Keratinocyte (primary cell): ENCODE results near the gene LDLR. TPM values are rescaled to one million over a fixed set of nuclear protein-coding genes. Genes with fewer than 3 reads are reported as not detected.

Source experiments
- DNase-seq: peaks from one replicate; pipeline ENCODE4 v3.0.0-alpha.2; 2011; ENCODE audit warnings: low read depth, missing footprints, low spot score
- FAIRE-seq: peaks from 2 replicates; lab custom pipeline; 2011; peaks lifted over from hg19 to GRCh38; lab: Jason Lieb, UNC
- H2AFZ ChIP-seq: 2 replicates; pipeline ENCODE4 v1.6.0; 2012; ENCODE audit warnings: low read length, control low read depth, inconsistent platforms; ENCODE audit not compliant: control insufficient read depth
- H3K27ac ChIP-seq: 2 replicates; pipeline ENCODE4 v1.5.1; 2011; ENCODE audit warnings: low read length; ENCODE audit not compliant: control insufficient read depth, insufficient read depth
- H3K27me3 ChIP-seq: 3 replicates; pipeline ENCODE4 v1.6.0; 2011; ENCODE audit warnings: low read length; ENCODE audit not compliant: control insufficient read depth, insufficient read depth; ENCODE audit errors: extremely low read depth
- H3K36me3 ChIP-seq, 2 experiments: 2 replicates in 1 of 2; 3 replicates in 1 of 2; pipeline ENCODE4 v1.5.1; 2011; ENCODE audit warnings: low read length in 2 of 2, mild to moderate bottlenecking in 1 of 2; ENCODE audit not compliant: control insufficient read depth in 2 of 2, insufficient read depth in 2 of 2; ENCODE audit errors: extremely low read depth in 1 of 2
- H3K4me1 ChIP-seq: 3 replicates; pipeline ENCODE4 v1.5.1; 2011; ENCODE audit warnings: low read length; ENCODE audit not compliant: control insufficient read depth, insufficient read depth; ENCODE audit errors: extremely low read depth
- H3K4me2 ChIP-seq: 3 replicates; pipeline ENCODE4 v1.6.0; 2011; ENCODE audit warnings: low read depth, low read length; ENCODE audit not compliant: control insufficient read depth, insufficient read depth; ENCODE audit errors: extremely low read depth
- H3K4me3 ChIP-seq, 3 experiments: fragments of 200-600 bp in 1 of 3; sonication (generic) in 1 of 3; 2 replicates in 2 of 3; 3 replicates in 1 of 3; pipeline ENCODE4 v1.5.1; 2011 to 2016; ENCODE audit warnings: low read length in 3 of 3, mild to moderate bottlenecking in 3 of 3, control low read depth in 2 of 3, inconsistent platforms in 1 of 3, low read depth in 1 of 3, mixed read lengths in 1 of 3, mixed run types in 1 of 3, moderate library complexity in 1 of 3; ENCODE audit not compliant: control insufficient read depth in 2 of 3, insufficient read depth in 2 of 3; ENCODE audit errors: extremely low read depth in 1 of 3
- H3K79me2 ChIP-seq: 2 replicates; pipeline ENCODE4 v1.6.0; 2012; ENCODE audit warnings: low read length; ENCODE audit not compliant: control insufficient read depth, insufficient read depth
- H3K9ac ChIP-seq: 3 replicates; pipeline ENCODE4 v1.6.0; 2011; ENCODE audit warnings: low read length; ENCODE audit not compliant: control insufficient read depth, insufficient read depth; ENCODE audit errors: extremely low read depth
- H3K9me1 ChIP-seq: 3 replicates; pipeline ENCODE4 v1.6.0; 2011; ENCODE audit warnings: low read length; ENCODE audit not compliant: control insufficient read depth, insufficient read depth; ENCODE audit errors: extremely low read depth
- H3K9me3 ChIP-seq: 2 replicates; pipeline ENCODE4 v1.5.1; 2012; ENCODE audit warnings: low read depth, low read length; ENCODE audit not compliant: control insufficient read depth
- H4K20me1 ChIP-seq: 3 replicates; pipeline ENCODE4 v1.6.0; 2011; ENCODE audit warnings: low read length; ENCODE audit not compliant: control insufficient read depth, insufficient read depth; ENCODE audit errors: extremely low read depth
- CTCF ChIP-seq, 3 experiments: IDR thresholded peaks in 1 of 3; conservative IDR thresholded peaks in 1 of 3; optimal IDR thresholded peaks in 1 of 3; 2 replicates in 2 of 3; 3 replicates in 1 of 3; pipeline versions ENCODE3 to v1.5.1; 2011; ENCODE audit warnings: low read length in 3 of 3, mild to moderate bottlenecking in 3 of 3, moderate library complexity in 2 of 3, control low read depth in 1 of 3, inconsistent platforms in 1 of 3; ENCODE audit not compliant: insufficient read depth in 2 of 3; ENCODE audit errors: extremely low read depth in 1 of 3
- EZH2 ChIP-seq: IDR thresholded peaks from one replicate; pipeline ENCODE4 v1.6.1; 2012; ENCODE audit warnings: inconsistent platforms, mild to moderate bottlenecking, low read length, moderate library complexity
- dilution Hi-C: fragments of 300-500 bp; cut with MboI; formaldehyde crosslinking; loops from one replicate; pipeline ENCODE4 v1.7.0; 2020; ENCODE audit warnings: low sequenced_read_pairs; ENCODE audit not compliant: extremely low pct_ligation_motif_present
- polyA plus RNA-seq, 5 experiments: library from polyadenylated mRNA; depleted of rRNA in 3 of 5; stranded (reverse) in 3 of 5; stranded (forward) in 1 of 5; unstranded in 1 of 5; fragments of >200 nt; gene quantifications; 1 replicate in 1 of 5; 2 replicates in 3 of 5; 3 replicates in 1 of 5; pipeline versions ENCODE4 v1.2.1 to v1.2.3, GENCODE V29; 2011 to 2012; ENCODE audit warnings: missing spikeins in 2 of 5, low read depth in 1 of 5, low replicate concordance in 1 of 5

The LDLR gene
- polyA plus RNA-seq, 1 donor (not counting 4 experiments of a cell fraction or from before 2014, with no cell fraction given): 241 TPM

DNA sequence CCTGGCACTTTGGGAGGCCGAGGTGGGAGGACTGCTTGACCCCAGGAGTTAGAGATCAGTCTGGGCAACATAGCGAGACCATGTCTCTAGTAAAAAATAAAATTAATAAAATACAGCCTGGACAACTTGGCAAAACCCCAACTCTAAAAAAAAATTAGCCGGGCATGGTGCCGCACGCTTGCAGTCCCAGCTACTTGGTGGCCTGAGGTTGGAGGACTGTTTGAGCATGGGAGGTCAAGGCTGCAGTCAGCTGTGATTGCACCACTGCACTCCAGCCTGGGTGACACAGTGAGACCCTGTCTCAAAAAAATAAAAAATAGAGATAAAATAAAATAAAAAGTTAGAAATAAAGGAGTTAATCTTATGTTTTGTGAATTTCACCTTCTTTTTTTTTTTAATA, 81.9 kb downstream of the LDLR start:
- Histone ChIP-seq H3K4me1 (peaks cover 16% of the 10 kb centered on the region), H2AFZ (no peak overlapping the region), H3K9ac (no peak overlapping the region), H3K36me3 (no peaks in the 10 kb centered on the region), H3K79me2 (no peaks in the 10 kb centered on the region), H3K27ac (no peak overlapping the region), H3K9me3 (no peaks in the 10 kb centered on the region), H3K4me2 (no peak overlapping the region), H3K4me3 (no peak overlapping the region), H3K9me1 (no peaks in the 10 kb centered on the region), H4K20me1 (no peaks in the 10 kb centered on the region), H3K27me3 (no peaks in the 10 kb centered on the region)
- no peak for TF ChIP-seq EZH2
- TF ChIP-seq CTCF (optimal IDR thresholded peaks at IDR 0.05 in 1 of 3, IDR thresholded peaks at IDR 0.05 in 1 of 3, conservative IDR thresholded peaks at IDR 0.05 in 1 of 3; ENCODE audit: extremely low read depth in 1 of 3, insufficient read depth in 2 of 3, low read length in 3 of 3): no peak
- DNase-seq (no peak), FAIRE-seq (no peak)
- dilution Hi-C loops: no loop called here

GRCh38 chr19:11172576-11172975, 83.3 kb downstream of the LDLR start:
- H3K4me3 ChIP-seq: no peak overlapping the region
- H3K27ac ChIP-seq: no peak overlapping the region
- H3K36me3 ChIP-seq: no peaks in the 10 kb centered on the region
- DNase-seq: no peak
- H2AFZ ChIP-seq: no peak overlapping the region
- dilution Hi-C loops: no loop called here
- H4K20me1 ChIP-seq: no peaks in the 10 kb centered on the region
- H3K9ac ChIP-seq: no peak overlapping the region
- H3K9me3 ChIP-seq: no peaks in the 10 kb centered on the region
- FAIRE-seq: no peak
- no peak for TF ChIP-seq CTCF (optimal IDR thresholded peaks at IDR 0.05 in 1 of 3, IDR thresholded peaks at IDR 0.05 in 1 of 3, conservative IDR thresholded peaks at IDR 0.05 in 1 of 3; ENCODE audit: extremely low read depth in 1 of 3, insufficient read depth in 2 of 3, low read length in 3 of 3)
- no peak for TF ChIP-seq EZH2
- no peaks in the 10 kb centered on the region for H3K9me1 ChIP-seq
- peaks cover 16% of the 10 kb centered on the region for H3K4me1 ChIP-seq
- no peaks in the 10 kb centered on the region for H3K79me2 ChIP-seq
- H3K4me2 ChIP-seq: no peak overlapping the region
- H3K27me3 ChIP-seq: no peaks in the 10 kb centered on the region
